ENCODE data around the gene PALLD.

PALLD gene

DNA sequence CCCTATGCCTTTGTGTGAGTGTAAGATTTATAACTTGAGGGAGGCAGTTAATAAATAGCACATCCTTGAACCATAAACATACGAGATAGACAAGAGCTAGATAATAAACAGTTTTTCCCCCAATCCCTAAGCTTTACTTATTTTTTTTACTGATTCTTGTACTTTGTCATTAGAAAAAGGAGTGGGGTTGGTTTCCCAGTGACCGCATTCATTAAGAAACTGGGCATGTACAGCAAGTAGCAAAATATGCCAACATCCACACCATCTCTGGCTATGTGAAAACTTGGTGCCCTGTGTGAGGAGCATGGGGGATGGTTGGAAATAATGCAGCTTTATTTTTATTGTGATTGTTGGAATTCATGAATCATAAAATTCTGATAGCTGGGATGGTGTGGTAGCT, 337.0 kb downstream of the PALLD start:
- CTCF ChIA-PET: interaction anchor here (0.6 to 0.9 kb wide), 2 partner anchors 31 to 76 kb away, joined by 3 to 4 read pairs; no protein-coding TSS in a partner anchor

GRCh38 chr4:168835880-168836454, 339.1 kb downstream of the PALLD start:
- Histone ChIP-seq H3K4me3 (ENCODE audit: low read depth, low read length) (no peak overlapping the region), H3K27ac (ENCODE audit: extremely low read depth, low read depth, low read length) (no peak overlapping the region), H3K4me1 (ENCODE audit: control insufficient read depth, insufficient read depth, low read length) (peaks cover 12% of the 10 kb centered on the region), H3K36me3 (ENCODE audit: control insufficient read depth in 2 of 2, insufficient read depth in 1 of 2, low read length in 2 of 2) (peaks cover 0 to 11% of the 10 kb centered on the region in 2 experiments; a peak in 1 of 3 replicates), H3K9me3 (ENCODE audit: control insufficient read depth, insufficient read depth, low read depth, low read length) (no peaks in the 10 kb centered on the region)
- ChIA-PET CTCF (no interaction called here), POLR2A (interaction anchor here (1.8 kb wide), 1 partner anchor 12 kb away, joined by 4 read pairs; no protein-coding TSS in a partner anchor)
- no peak for TF ChIP-seq ZNF830 (tag by site-specific recombination; IDR thresholded peaks at IDR 0.05; ENCODE audit: low read depth)
- TF ChIP-seq ZNF239 (tag by site-specific recombination; IDR thresholded peaks at IDR 0.05): no peak
- TF ChIP-seq ZNF266 (tag by site-specific recombination; IDR thresholded peaks at IDR 0.05; ENCODE audit: low read depth): no peak
- TF ChIP-seq ZBTB1 (tag by site-specific recombination; IDR thresholded peaks at IDR 0.05): no peak
- TF ChIP-seq ZNF398 (tag by site-specific recombination; IDR thresholded peaks at IDR 0.05): no peak
- TF ChIP-seq, protein P1, sequence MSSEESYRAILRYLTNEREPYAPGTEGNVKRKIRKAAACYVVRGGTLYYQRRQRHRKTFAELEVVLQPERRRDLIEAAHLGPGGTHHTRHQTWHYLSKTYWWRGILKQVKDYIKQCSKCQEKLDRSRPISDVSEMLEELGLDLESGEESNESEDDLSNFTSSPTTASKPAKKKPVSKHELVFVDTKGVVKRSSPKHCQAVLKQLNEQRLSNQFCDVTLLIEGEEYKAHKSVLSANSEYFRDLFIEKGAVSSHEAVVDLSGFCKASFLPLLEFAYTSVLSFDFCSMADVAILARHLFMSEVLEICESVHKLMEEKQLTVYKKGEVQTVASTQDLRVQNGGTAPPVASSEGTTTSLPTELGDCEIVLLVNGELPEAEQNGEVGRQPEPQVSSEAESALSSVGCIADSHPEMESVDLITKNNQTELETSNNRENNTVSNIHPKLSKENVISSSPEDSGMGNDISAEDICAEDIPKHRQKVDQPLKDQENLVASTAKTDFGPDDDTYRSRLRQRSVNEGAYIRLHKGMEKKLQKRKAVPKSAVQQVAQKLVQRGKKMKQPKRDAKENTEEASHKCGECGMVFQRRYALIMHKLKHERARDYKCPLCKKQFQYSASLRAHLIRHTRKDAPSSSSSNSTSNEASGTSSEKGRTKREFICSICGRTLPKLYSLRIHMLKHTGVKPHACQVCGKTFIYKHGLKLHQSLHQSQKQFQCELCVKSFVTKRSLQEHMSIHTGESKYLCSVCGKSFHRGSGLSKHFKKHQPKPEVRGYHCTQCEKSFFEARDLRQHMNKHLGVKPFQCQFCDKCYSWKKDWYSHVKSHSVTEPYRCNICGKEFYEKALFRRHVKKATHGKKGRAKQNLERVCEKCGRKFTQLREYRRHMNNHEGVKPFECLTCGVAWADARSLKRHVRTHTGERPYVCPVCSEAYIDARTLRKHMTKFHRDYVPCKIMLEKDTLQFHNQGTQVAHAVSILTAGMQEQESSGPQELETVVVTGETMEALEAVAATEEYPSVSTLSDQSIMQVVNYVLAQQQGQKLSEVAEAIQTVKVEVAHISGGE (tag by site-specific recombination; conservative IDR thresholded peaks at IDR 0.05; ENCODE audit: low read depth): no peak
- TF ChIP-seq, protein P2, sequence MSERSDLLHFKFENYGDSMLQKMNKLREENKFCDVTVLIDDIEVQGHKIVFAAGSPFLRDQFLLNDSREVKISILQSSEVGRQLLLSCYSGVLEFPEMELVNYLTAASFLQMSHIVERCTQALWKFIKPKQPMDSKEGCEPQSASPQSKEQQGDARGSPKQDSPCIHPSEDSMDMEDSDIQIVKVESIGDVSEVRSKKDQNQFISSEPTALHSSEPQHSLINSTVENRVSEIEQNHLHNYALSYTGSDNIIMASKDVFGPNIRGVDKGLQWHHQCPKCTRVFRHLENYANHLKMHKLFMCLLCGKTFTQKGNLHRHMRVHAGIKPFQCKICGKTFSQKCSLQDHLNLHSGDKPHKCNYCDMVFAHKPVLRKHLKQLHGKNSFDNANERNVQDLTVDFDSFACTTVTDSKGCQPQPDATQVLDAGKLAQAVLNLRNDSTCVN (tag by site-specific recombination; optimal IDR thresholded peaks at IDR 0.05): no peak

More for the DNA sequence above, 337.0 kb downstream of the PALLD start:
- peaks cover 0 to 11% of the 10 kb centered on the region in 2 experiments; a peak in 1 of 3 replicates for H3K36me3 ChIP-seq (ENCODE audit: control insufficient read depth in 2 of 2, insufficient read depth in 1 of 2, low read length in 2 of 2)
- H3K4me3 ChIP-seq (ENCODE audit: low read depth, low read length): no peak overlapping the region; the same call in 1 of the 2 replicates
- peaks cover 8% of the 10 kb centered on the region for H3K4me1 ChIP-seq (ENCODE audit: control insufficient read depth, insufficient read depth, low read length)
- H3K27ac ChIP-seq (ENCODE audit: extremely low read depth, low read depth, low read length): no peak overlapping the region
- no peak for TF ChIP-seq ZSCAN23 (tag by site-specific recombination; IDR thresholded peaks at IDR 0.05)
- no peak for TF ChIP-seq ZNF311 (tag by site-specific recombination; IDR thresholded peaks at IDR 0.05; ENCODE audit: borderline replicate concordance)
- POLR2A ChIA-PET: interaction anchor here (0.6 kb wide), 1 partner anchor 22 kb away, joined by 3 read pairs; no protein-coding TSS in a partner anchor
- no peaks in the 10 kb centered on the region for H3K9me3 ChIP-seq (ENCODE audit: control insufficient read depth, insufficient read depth, low read depth, low read length)

DNA sequence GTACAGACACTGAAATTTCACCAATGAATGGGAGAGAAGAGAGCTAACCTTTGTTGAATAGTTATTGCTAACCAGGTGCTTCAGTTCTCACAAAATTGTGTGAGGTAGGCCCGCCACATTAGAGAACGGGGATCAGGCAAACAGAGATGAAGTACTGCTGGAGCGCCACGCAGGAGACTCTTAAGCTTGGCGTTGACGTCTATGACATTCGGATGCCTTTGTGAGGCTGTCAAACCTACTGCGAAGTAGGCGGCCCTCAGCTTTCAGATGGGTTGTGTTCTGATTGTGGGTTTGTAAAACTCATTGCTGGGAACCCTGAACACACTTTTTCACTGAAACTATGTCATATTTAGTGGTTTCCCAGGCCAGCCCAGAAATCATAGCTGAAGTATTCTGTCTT, 339.6 kb downstream of the PALLD start:
- H3K27ac ChIP-seq (ENCODE audit: extremely low read depth, low read depth, low read length): no peak overlapping the region
- POLR2A ChIA-PET: interaction anchor here (1.8 kb wide), 1 partner anchor 12 kb away, joined by 4 read pairs; no protein-coding TSS in a partner anchor
- H3K36me3 ChIP-seq (ENCODE audit: control insufficient read depth in 2 of 2, insufficient read depth in 1 of 2, low read length in 2 of 2): peaks cover 0 to 11% of the 10 kb centered on the region in 2 experiments; a peak in 1 of 3 replicates
- CTCF ChIA-PET: no interaction called here
- peaks cover 8% of the 10 kb centered on the region for H3K4me1 ChIP-seq (ENCODE audit: control insufficient read depth, insufficient read depth, low read length)
- H3K9me3 ChIP-seq (ENCODE audit: control insufficient read depth, insufficient read depth, low read depth, low read length): no peaks in the 10 kb centered on the region
- TF ChIP-seq PRDM4 (tag by site-specific recombination; IDR thresholded peaks at IDR 0.05): no peak
- TF ChIP-seq ZNF513 (tag by site-specific recombination; IDR thresholded peaks at IDR 0.05): no peak
- H3K4me3 ChIP-seq (ENCODE audit: low read depth, low read length): no peak overlapping the region

Measured in HEK293 (cell line).